CD4-positive, alpha-beta T cell (primary cell): Measurements from ENCODE around the gene NELFE. TPM values are rescaled to one million over a fixed set of nuclear protein-coding genes. Genes with fewer than 3 reads are reported as not detected.

Experiments used
- ATAC-seq: fragments of 200-7000 bp; cut with Tn5 transposase; one replicate; pipeline ENCODE4 v1.10.0; 2022; ENCODE audit warnings: mild to moderate bottlenecking; ENCODE audit not compliant: poor library complexity
- CTCF ChIA-PET: fragments of 350-600 bp; sonication (Branson Sonifier 250); formaldehyde crosslinking; loops from one replicate; lab custom pipeline; 2021; ENCODE audit warnings: antibody characterized with exemption, inconsistent platforms; lab: Charles Lee
- POLR2A ChIA-PET: fragments of 350-600 bp; sonication (Branson Sonifier 250); formaldehyde crosslinking; loops from one replicate; lab custom pipeline; 2021; ENCODE audit warnings: antibody characterized with exemption, inconsistent platforms; lab: Charles Lee
- DNase-seq, 14 experiments: peaks; one replicate each; pipeline ENCODE4 v3.0.0-alpha.2; 2013 to 2020; ENCODE audit warnings: mixed read lengths in 2 of 14
- H3K27ac ChIP-seq, 2 donors: one replicate each; pipeline versions ENCODE4 v1.5.1 to v1.7.0; 2013; ENCODE audit warnings: low read length in 2 of 2, low read depth in 1 of 2, mild to moderate bottlenecking in 1 of 2
- H3K27me3 ChIP-seq, 2 experiments: 1 replicate in 1 of 2; 2 replicates in 1 of 2; pipeline versions ENCODE4 v1.6.1 to v1.7.0; 2013; ENCODE audit warnings: low read length in 2 of 2, control low read depth in 1 of 2, mild to moderate bottlenecking in 1 of 2, moderate library complexity in 1 of 2; ENCODE audit not compliant: insufficient read depth in 2 of 2, control insufficient read depth in 1 of 2
- H3K36me3 ChIP-seq: one replicate; pipeline ENCODE4 v1.6.1; 2013; ENCODE audit warnings: low read length, control low read depth; ENCODE audit not compliant: insufficient read depth
- H3K4me1 ChIP-seq: one replicate; pipeline ENCODE4 v1.6.1; 2013; ENCODE audit warnings: low read length, control low read depth; ENCODE audit not compliant: insufficient read depth
- H3K4me3 ChIP-seq: one replicate; pipeline ENCODE4 v1.5.1; 2013; ENCODE audit warnings: mild to moderate bottlenecking, low read length, moderate library complexity
- H3K9me3 ChIP-seq, 2 experiments: 1 replicate in 1 of 2; 2 replicates in 1 of 2; pipeline versions ENCODE4 v1.6.1 to v1.7.0; 2013; ENCODE audit warnings: low read length in 2 of 2, mild to moderate bottlenecking in 2 of 2, control low read depth in 1 of 2, moderate library complexity in 1 of 2; ENCODE audit not compliant: control insufficient read depth in 1 of 2, insufficient read depth in 1 of 2
- H3K27ac Mint-ChIP-seq: one replicate; pipeline ENCODE4 v1.8.0; 2020; ENCODE audit warnings: mixed read lengths
- H3K27me3 Mint-ChIP-seq: one replicate; pipeline ENCODE4 v1.8.0; 2021; ENCODE audit warnings: mixed read lengths
- H3K36me3 Mint-ChIP-seq: one replicate; pipeline ENCODE4 v1.8.0; 2021; ENCODE audit warnings: low read depth, mixed read lengths
- H3K4me1 Mint-ChIP-seq: one replicate; pipeline ENCODE4 v1.8.0; 2021; ENCODE audit warnings: low read depth, mixed read lengths
- H3K4me3 Mint-ChIP-seq: one replicate; pipeline ENCODE4 v1.8.0; 2020; ENCODE audit warnings: mild to moderate bottlenecking, mixed read lengths
- H3K9me3 Mint-ChIP-seq: one replicate; pipeline ENCODE4 v1.8.0; 2020; ENCODE audit warnings: mixed read lengths
- intact Hi-C, 2 experiments: fragments of 100-400 bp; cut with DNase I in 1 of 2; cut with micrococcal nuclease in 1 of 2; formaldehyde crosslinking; loops; one replicate each; pipeline versions ENCODE4 v1.15.1 to v1.9.0; 2023 to 2025; cut with DNase I, micrococcal nuclease
- total RNA-seq, 174 experiments: library from RNA in 2 of 174; stranded (reverse) in 2 of 174; gene quantifications; one replicate each; pipeline ENCODE4 v1.2.3 and lab custom pipeline; 2021 to 2026
- TF ChIP-seq, protein P1 (sequence below): fragments of 200-600 bp; IDR thresholded peaks from one replicate; pipeline ENCODE4 v1.8.0; 2022; ENCODE audit warnings: antibody characterized with exemption, mild to moderate bottlenecking

The NELFE gene
- total RNA-seq, 2 experiments from 2014 or later, result 53.8 to 58.2 TPM

DNA sequence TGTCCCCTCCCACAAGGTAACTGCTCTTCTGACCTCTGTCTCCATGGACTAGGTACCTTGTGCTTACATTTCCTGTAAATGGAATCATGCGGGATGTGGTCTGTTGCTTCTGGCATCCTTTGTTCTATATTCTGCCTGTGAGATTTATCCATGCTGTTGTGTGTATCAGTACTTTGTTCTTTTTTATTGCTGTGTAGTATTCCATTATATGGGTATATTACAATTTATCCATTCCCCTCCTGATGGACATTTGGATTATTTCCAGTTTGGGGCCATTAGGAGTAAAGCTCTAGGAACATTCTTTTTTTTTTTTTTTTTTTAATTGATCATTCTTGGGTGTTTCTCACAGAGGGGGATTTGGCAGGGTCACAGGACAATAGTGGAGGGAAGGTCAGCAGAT lies 27.8 kb downstream of the NELFE start:
- Histone ChIP-seq H3K4me3 (no peak overlapping the region), H3K9me3 (no peaks in the 10 kb centered on the region), H3K27me3 (no peaks in the 10 kb centered on the region), H3K36me3 (no peaks in the 10 kb centered on the region), H3K4me1 (no peaks in the 10 kb centered on the region), H3K27ac (no peak overlapping the region)
- intact Hi-C loops, result no loop called here
- no peak overlapping the region for H3K4me3 Mint-ChIP-seq
- TF ChIP-seq, protein P1, sequence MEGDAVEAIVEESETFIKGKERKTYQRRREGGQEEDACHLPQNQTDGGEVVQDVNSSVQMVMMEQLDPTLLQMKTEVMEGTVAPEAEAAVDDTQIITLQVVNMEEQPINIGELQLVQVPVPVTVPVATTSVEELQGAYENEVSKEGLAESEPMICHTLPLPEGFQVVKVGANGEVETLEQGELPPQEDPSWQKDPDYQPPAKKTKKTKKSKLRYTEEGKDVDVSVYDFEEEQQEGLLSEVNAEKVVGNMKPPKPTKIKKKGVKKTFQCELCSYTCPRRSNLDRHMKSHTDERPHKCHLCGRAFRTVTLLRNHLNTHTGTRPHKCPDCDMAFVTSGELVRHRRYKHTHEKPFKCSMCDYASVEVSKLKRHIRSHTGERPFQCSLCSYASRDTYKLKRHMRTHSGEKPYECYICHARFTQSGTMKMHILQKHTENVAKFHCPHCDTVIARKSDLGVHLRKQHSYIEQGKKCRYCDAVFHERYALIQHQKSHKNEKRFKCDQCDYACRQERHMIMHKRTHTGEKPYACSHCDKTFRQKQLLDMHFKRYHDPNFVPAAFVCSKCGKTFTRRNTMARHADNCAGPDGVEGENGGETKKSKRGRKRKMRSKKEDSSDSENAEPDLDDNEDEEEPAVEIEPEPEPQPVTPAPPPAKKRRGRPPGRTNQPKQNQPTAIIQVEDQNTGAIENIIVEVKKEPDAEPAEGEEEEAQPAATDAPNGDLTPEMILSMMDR, result no peak
- H3K4me1 Mint-ChIP-seq, result no peaks in the 10 kb centered on the region
- DNase-seq, result no peak
- no peaks in the 10 kb centered on the region for H3K36me3 Mint-ChIP-seq
- no peaks in the 10 kb centered on the region for H3K9me3 Mint-ChIP-seq
- ATAC-seq, result no peak
- ChIA-PET CTCF (no interaction called here), POLR2A (no interaction called here)
- H3K27me3 Mint-ChIP-seq, result peaks cover 5% of the 10 kb centered on the region
- H3K27ac Mint-ChIP-seq, result no peak overlapping the region

DNA sequence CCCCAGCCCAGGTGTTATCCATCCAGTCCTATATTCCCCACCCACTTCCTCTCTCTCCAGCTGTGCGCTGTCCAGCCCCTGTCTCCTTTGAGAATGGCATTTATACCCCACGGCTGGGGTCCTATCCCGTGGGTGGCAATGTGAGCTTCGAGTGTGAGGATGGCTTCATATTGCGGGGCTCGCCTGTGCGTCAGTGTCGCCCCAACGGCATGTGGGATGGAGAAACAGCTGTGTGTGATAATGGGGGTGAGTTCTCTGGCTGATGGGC lies 30.2 kb downstream of the NELFE start:
- DNase-seq (no peak), ATAC-seq (no peak)
- Histone ChIP-seq H3K9me3 (no peaks in the 10 kb centered on the region), H3K4me1 (no peaks in the 10 kb centered on the region), H3K4me3 (no peak overlapping the region), H3K36me3 (no peaks in the 10 kb centered on the region), H3K27ac (no peak overlapping the region), H3K27me3 (no peaks in the 10 kb centered on the region)
- H3K4me1 Mint-ChIP-seq, result no peaks in the 10 kb centered on the region
- ChIA-PET POLR2A (no interaction called here), CTCF (no interaction called here)
- TF ChIP-seq, protein P1, result no peak
- no peak overlapping the region for H3K27ac Mint-ChIP-seq
- H3K36me3 Mint-ChIP-seq, result no peaks in the 10 kb centered on the region
- no peak overlapping the region for H3K4me3 Mint-ChIP-seq
- intact Hi-C loops, result no loop called here
- H3K9me3 Mint-ChIP-seq, result no peaks in the 10 kb centered on the region
- peaks cover 5% of the 10 kb centered on the region for H3K27me3 Mint-ChIP-seq

GRCh38 chr6:31927863-31928671 lies 30.7 kb downstream of the NELFE start:
- intact Hi-C loops, result no loop called here
- ChIA-PET POLR2A (no interaction called here), CTCF (no interaction called here)
- DNase-seq (no peak), ATAC-seq (no peak)
- Histone ChIP-seq H3K9me3 (no peaks in the 10 kb centered on the region), H3K4me1 (no peaks in the 10 kb centered on the region), H3K27me3 (no peaks in the 10 kb centered on the region), H3K36me3 (no peaks in the 10 kb centered on the region), H3K27ac (no peak overlapping the region), H3K4me3 (no peak overlapping the region)
- Mint-ChIP-seq H3K27ac (no peak overlapping the region), H3K27me3 (peaks cover 1% of the 10 kb centered on the region), H3K4me1 (no peaks in the 10 kb centered on the region), H3K4me3 (no peak overlapping the region), H3K36me3 (no peaks in the 10 kb centered on the region), H3K9me3 (no peaks in the 10 kb centered on the region)
- TF ChIP-seq, protein P1, result no peak
